Psoas muscle (tissue), 8 donors: Measurements from ENCODE around the gene NUP133. TPM values are rescaled to one million over a fixed set of nuclear protein-coding genes. Genes with fewer than 3 reads are reported as not detected.

Source experiments
- ATAC-seq, 4 donors: fragments of 200-7000 bp; cut with Tn5 transposase; one replicate each; pipeline ENCODE4 v1.9.1; 2020; ENCODE audit warnings: moderate library complexity in 3 of 4, mild to moderate bottlenecking in 2 of 4
- DNase-seq, 2 donors: peaks; one replicate each; pipeline ENCODE4 v3.0.0-alpha.2; 2020
- H3K27ac ChIP-seq: fragments of 200-600 bp; one replicate; pipeline ENCODE4 v1.8.0; 2022
- H3K27me3 ChIP-seq, 3 donors: fragments of 200-600 bp in 1 of 3; one replicate each; pipeline versions ENCODE4 v1.6.1 to v1.8.0; 2013 to 2022; ENCODE audit warnings: low read length in 2 of 3, mild to moderate bottlenecking in 2 of 3, moderate library complexity in 1 of 3; ENCODE audit not compliant: insufficient read depth in 3 of 3
- H3K36me3 ChIP-seq, 2 donors: fragments of 200-600 bp in 1 of 2; one replicate each; pipeline versions ENCODE4 v1.6.1 to v1.8.0; 2013 to 2022; ENCODE audit warnings: low read depth in 1 of 2, mild to moderate bottlenecking in 1 of 2, moderate library complexity in 1 of 2; ENCODE audit not compliant: insufficient read depth in 1 of 2
- H3K4me1 ChIP-seq: fragments of 200-600 bp; one replicate; pipeline ENCODE4 v1.8.0; 2022
- H3K4me3 ChIP-seq: fragments of 200-600 bp; one replicate; pipeline ENCODE4 v1.8.0; 2022; ENCODE audit warnings: mild to moderate bottlenecking
- H3K9me3 ChIP-seq: fragments of 200-600 bp; one replicate; pipeline ENCODE4 v1.8.0; 2022
- CTCF ChIP-seq: fragments of 200-600 bp; IDR thresholded peaks from one replicate; pipeline ENCODE4 v1.8.0; 2022; ENCODE audit warnings: antibody characterized with exemption
- WGBS, 3 donors: extraction: QIAGEN DNeasy Blood & Tissue Kit; methylation state at CpG; one replicate each; pipeline versions ENCODE4 v1.1.6 to v1.1.7; 2013; 5-methylcytosine and 5-hydroxymethylcytosine counted together
- intact Hi-C, 2 donors: fragments of 100-400 bp; cut with DNase I; formaldehyde crosslinking; loops; one replicate each; pipeline versions ENCODE4 v1.11.0 to v1.14.2; 2022
- polyA plus RNA-seq, 3 donors: library from polyadenylated mRNA; stranded (reverse); fragments of 200-250 nt; gene quantifications; one replicate each; pipeline ENCODE4 v1.2.3, GENCODE V29; 2013
- total RNA-seq, 4 donors: library from RNA; stranded (reverse); fragmentation: NEBNext Ultra II Directional in 2 of 4; extraction: Animal tissue kit (Norgen Biotek cat#: 25700) in 2 of 4; gene quantifications; one replicate each; pipeline versions ENCODE4 v1.2.1 to v1.2.4, GENCODE V29; 2021 to 2023
- donor health status: healthy with polysubstance abuse.
- donor health status: DM: no; HTN: no; CAD: no; lungs with moderate emphysema.
- donor health status: Bipolar disorder and iron deficiency.
- donor health status: healthy.
- donor health status: DM: yes; HTN: yes; CAD: no.
- donor health status: DM: no; HTN: no; CAD: no.
- donor health status: DM: no; HTN: no; CAD: no.
- donor health status: DM: yes; HTN: yes; CAD: no.

Gene NUP133
- total and polyA plus RNA-seq, 7 donors: 9.3 to 29.3 (median 24.1) TPM

GRCh38 chr1:229409616-229410369 lies 98.3 kb downstream of the NUP133 start:
- ATAC-seq: peak; percentile 24 to 41 (median 32)
- WGBS, 3 donors: 12 to 19% (median 18%) methylated on average over 14 to 18 of the region's 18 CpGs
- Histone ChIP-seq H3K27ac (peak overlapping the region; percentile 95), H3K27me3 (peaks cover 0 to 4% (median 0%) of the 10 kb centered on the region in 3 donors), H3K36me3 (no peaks in the 10 kb centered on the region), H3K4me1 (peaks cover 47% of the 10 kb centered on the region), H3K9me3 (no peaks in the 10 kb centered on the region), H3K4me3 (peak overlapping the region; percentile 51)
- intact Hi-C loops: loop anchor here (1.0 to 5.0 kb wide), 3 partner anchors 26 to 37 kb away; no protein-coding TSS in a partner anchor
- no peak for TF ChIP-seq CTCF
- peak; percentile 40 to 80 for DNase-seq

GRCh38 chr1:229408458-229409037 lies 99.6 kb downstream of the NUP133 start:
- intact Hi-C loops: loop anchor here in 1 of 2 donors (5.0 kb wide), 2 partner anchors 34 to 36 kb away; no protein-coding TSS in a partner anchor
- Histone ChIP-seq H3K27ac (peak overlapping the region; percentile 95), H3K4me3 (peak overlapping the region; percentile 64), H3K27me3 (peaks cover 0 to 4% (median 0%) of the 10 kb centered on the region in 3 donors), H3K36me3 (no peaks in the 10 kb centered on the region), H3K9me3 (no peaks in the 10 kb centered on the region), H3K4me1 (peaks cover 47% of the 10 kb centered on the region)
- ATAC-seq: peak; percentile 85 to 89 (median 86)
- 11 to 17% (median 14%) methylated on average over 8 of the region's 8 CpGs for WGBS, 3 donors
- peak; percentile 84 to 95 for DNase-seq
- no peak for TF ChIP-seq CTCF

GRCh38 chr1:229407206-229408026 lies 100.7 kb downstream of the NUP133 start:
- no peak for TF ChIP-seq CTCF
- H3K4me3 ChIP-seq: peak overlapping the region; percentile 64
- H3K27ac ChIP-seq: peak overlapping the region; percentile 95
- no peaks in the 10 kb centered on the region for H3K9me3 ChIP-seq
- no peaks in the 10 kb centered on the region for H3K36me3 ChIP-seq
- intact Hi-C loops: loop anchor here (1.0 to 5.0 kb wide), 3 partner anchors 35 to 36 kb away; no protein-coding TSS in a partner anchor
- peaks cover 0 to 4% (median 0%) of the 10 kb centered on the region in 3 donors for H3K27me3 ChIP-seq
- no peak for ATAC-seq
- WGBS, 3 donors: 11 to 17% (median 16%) methylated on average over 64 to 68 of the region's 68 CpGs
- DNase-seq: peak; percentile 17 to 53
- peaks cover 46% of the 10 kb centered on the region for H3K4me1 ChIP-seq

GRCh38 chr1:229406798-229407197 lies 101.3 kb downstream of the NUP133 start:
- no peak for DNase-seq
- H3K36me3 ChIP-seq: no peaks in the 10 kb centered on the region
- WGBS, 3 donors: 12 to 29% (median 29%) methylated on average over 10 of the region's 10 CpGs
- peak overlapping the region; percentile 95 for H3K27ac ChIP-seq
- TF ChIP-seq CTCF: no peak
- H3K4me3 ChIP-seq: peak overlapping the region; percentile 64
- ATAC-seq: no peak
- H3K27me3 ChIP-seq: peaks cover 0 to 4% (median 0%) of the 10 kb centered on the region in 3 donors
- H3K9me3 ChIP-seq: no peaks in the 10 kb centered on the region
- H3K4me1 ChIP-seq: peaks cover 40% of the 10 kb centered on the region
- intact Hi-C loops: loop anchor here (1.0 to 5.0 kb wide), 3 partner anchors 34 to 36 kb away; no protein-coding TSS in a partner anchor
